Effector CD4-positive, alpha-beta T cell (primary cell): Measurements from ENCODE around the gene DNAJC6.
"Not testable (repeated sequence)": the region's sequence is repeated elsewhere in the genome, so short reads cannot be mapped to it uniquely, and the experiment has no call there.

Source experiments
- DNase-seq: peaks from one replicate; pipeline ENCODE4 v3.0.0-alpha.2; 2020

Gene DNAJC6

DNA sequence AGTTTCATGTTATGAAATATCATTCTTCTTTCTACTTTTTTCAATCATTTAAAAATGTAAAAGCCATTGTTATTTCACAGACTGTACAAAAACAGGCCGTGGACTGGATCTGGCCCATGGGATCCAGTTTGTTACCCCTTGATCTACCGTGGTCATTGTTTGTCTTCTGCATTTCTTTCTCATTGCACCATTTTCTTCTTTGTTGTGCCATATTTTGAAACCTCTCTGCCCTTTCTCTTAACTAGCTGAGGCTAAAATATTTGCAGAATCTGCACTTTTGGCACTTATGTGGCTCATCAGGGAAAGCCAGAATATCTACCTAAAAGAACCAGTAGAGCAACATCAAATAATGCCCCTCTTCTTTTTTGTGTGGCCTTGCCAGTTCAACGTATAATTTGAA, 50.5 kb downstream of the DNAJC6 start:
- no peak for DNase-seq

- no peak for DNase-seq
These were observed 51.3 kb downstream of the DNAJC6 start for GRCh38 chr1:65360648-65361047.

DNA sequence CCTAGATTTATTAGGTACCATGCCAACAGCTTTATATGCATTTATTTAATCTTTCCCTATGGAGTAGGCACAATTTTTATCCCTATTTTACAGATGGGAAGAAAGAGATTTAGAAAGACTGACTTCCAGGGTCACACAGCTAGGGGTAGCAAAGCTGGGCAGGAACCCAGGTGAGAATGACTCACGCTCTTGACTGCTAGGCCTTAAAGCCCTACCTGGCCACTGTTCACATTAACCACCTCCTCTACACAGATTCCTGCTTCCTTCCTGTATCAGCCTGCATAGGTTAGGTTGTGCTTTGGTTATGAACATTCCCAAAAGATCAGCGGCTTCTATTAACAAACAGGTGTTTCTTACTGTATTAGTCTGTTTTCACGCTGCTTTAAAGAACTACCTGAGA, 53.2 kb downstream of the DNAJC6 start:
- DNase-seq = no peak

- no peak for DNase-seq
These were observed 54.1 kb downstream of the DNAJC6 start for GRCh38 chr1:65363484-65363883.

GRCh38 chr1:65368403-65368802, 59.1 kb downstream of the DNAJC6 start:
- no peak for DNase-seq

DNA sequence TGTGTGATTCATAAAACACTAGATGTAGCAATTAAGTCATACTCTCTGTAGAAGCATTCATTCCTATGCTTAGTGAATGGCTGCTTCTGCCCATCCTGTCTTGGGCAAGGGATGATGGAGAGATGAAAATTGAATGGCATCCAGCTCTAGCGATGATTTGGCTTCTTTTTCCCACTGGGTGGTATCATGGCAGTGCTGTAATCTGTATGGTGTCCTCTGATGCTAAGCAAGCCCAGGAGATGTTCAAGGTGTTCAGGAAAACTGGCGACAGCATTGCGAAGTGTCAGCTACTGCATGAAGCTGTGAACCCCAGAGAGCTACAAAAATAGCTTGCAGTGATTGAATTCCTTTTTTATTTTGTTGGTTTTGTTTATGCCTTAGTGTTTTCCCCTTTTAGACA, 62.2 kb downstream of the DNAJC6 start:
- DNase-seq = no peak

DNA sequence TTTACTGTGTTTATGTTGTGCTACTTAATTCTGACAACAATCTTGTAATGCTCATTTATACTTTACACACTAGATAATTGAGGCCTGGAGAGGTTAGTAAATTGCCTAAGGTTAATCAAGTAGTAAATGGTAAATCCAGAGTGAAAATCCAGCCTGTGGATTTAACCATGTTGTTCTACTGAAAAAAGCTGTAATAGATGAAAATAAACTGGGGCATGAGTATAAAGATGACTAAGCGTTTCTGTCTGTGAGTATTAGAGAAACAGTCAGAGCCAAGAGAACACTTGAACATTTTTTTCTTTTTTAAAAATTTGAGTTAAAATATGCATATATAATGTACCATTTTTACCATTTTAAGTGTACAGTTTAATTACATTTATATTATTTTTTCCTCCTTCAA, 63.2 kb downstream of the DNAJC6 start:
- no peak for DNase-seq

GRCh38 chr1:65377496-65378246, 68.3 kb downstream of the DNAJC6 start:
- no peak for DNase-seq

DNA sequence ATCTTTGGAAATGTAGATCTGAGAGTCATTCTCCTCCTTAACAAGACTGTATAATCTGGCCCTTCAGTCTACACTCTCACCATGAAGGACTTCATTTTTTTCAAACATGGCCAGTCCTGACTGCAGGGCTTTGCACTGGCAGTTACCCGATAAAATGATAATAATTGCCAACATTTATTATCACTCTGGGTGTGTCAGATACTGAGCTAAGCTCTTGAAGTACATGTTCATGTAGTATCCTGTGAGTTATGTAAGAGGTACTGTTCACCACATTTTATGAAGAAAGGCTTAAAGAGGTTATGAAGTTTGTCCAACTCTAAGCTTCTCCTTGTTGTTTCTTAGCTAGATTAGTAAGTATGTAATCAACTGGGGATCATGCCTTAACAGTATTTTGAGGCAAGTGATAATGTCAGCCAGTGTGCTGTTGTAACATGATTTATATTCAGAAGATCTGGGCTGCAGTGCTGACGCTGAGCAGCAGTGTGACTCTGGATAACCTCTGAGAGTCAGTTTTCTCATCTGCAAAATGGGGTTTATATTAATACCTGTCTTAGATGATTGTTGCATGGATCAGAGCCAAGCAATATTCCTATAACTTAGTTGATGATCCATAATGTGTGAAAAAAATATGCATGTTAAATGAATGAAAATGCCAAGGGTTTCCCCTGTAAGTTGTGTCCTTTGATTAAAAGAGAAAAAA, 69.1 kb downstream of the DNAJC6 start:
- DNase-seq = no peak

DNA sequence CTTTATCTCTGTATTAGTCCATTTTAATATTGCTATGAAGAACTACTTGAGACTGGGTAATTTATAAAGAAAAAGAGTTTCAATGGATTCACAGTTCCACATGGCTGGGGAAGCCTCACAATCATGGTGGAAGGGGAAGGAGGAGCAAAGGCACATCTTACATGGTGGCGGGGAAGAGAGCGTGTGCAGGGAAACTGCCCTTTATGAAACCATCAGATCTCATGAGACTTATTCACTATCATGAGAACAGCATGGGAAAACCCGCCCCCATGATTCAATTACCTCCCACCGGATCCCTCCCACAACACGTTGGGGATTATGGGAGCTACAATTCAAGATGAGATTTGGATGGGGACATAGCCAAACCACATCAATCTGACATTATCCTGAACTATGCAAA, 75.1 kb downstream of the DNAJC6 start:
- DNase-seq = not testable (repeated sequence)

GRCh38 chr1:65386439-65386838, 77.1 kb downstream of the DNAJC6 start:
- DNase-seq = no peak

DNA sequence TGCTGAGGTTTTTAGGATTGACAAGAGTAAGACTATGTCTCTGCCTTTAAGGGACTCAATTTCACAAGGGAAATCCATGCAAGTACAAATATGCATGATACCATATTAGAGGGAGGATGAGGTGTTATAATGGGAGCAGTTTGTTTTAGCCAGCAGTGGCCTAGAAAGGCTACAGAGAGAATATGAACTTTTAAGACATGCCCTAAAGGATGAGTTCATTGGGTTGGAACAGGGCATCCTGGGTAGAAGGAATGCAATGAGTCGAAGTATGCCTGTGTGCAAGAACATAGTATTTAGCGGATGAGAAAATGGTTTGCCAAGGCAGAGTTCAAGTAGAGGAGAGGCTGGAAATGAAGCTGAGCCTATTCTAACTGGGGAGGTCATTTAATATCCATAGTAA, 78.5 kb downstream of the DNAJC6 start:
- DNase-seq = no peak

DNA sequence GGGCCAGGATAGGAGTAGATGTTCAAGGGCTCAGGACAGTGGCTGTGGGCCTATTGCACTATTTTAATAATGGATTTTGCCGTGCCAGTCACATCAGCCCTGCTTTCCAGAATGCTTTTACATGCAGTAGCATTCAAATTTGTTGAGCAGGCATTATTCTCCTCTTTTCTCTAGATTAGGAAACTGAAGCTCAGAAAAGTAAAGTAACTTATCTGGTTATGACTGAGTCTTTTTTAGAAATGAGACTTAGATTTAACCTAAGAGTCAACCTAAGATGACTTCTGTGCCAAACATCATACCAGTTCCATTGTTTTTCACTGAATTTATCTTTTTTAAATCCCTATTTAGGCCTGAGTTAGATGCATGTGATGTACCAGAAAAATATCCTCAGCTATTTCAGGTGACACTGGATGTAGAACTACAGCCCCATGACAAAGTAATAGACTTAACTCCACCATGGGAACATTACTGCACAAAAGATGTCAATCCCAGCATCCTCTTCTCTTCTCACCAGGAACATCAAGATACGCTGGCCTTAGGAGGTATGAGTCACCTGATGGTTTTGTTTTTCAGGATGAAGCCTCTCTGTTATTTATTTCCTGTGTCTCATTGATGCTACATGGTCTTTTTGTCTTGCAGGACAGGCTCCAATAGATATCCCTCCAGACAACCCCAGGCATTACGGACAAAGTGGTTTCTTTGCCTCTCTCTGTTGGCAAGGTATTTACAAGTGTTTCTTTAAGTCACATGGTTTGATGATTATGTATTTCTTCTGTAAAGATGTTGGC, 79.8 kb downstream of the DNAJC6 start:
- DNase-seq = no peak

DNA sequence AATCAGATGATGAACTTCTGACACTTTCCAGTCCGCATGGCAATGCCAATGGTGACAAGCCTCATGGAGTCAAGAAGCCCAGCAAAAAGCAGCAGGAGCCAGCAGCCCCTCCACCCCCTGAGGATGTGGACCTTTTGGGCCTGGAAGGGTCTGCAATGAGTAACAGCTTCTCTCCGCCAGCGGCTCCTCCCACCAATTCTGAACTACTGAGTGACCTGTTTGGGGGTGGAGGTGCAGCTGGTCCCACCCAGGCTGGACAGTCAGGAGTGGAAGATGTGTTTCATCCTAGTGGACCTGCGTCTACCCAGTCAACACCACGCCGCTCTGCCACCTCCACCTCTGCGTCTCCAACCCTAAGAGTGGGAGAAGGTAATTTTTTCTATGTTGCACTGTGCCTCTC, 83.2 kb downstream of the DNAJC6 start:
- DNase-seq = no peak

DNA sequence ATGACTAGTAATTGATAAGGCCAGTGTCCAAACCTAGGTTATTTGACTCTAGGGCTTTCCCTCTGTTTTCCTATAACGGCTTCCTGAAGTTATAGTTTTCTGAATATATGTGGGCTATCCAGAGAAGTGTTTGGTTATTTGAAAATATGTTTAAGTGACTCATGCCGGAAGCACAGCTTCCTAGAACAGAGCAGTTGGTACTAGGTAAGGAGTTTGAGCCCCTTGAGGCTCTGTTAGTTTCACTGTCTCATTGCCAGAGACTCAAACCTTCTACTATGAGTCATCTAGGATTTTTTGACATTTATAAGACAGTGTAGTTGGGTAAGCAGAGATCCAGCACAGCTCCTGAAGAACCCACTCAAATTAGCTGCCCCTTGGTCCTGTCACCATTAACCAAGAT, 84.0 kb downstream of the DNAJC6 start:
- no peak for DNase-seq

DNA sequence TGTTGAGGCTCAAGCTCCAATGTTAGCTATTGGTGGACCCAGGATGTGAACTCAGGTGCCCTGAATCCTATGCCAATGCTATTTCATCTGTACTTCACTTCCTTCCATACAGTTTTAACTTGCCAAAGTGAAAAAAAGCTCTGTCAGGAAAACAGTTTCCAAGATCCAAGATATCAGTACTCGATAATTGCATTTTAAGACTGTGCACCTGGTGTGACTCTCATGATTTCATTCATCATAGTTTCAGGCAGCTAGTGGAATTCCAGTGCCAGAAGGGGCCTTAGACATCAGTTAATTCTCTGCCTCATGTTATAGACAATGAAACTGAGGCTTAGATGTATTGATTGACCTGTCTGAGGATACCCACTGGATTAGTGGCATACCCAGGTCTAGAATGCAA, 84.6 kb downstream of the DNAJC6 start:
- no peak for DNase-seq

- no peak for DNase-seq
These were observed 86.7 kb downstream of the DNAJC6 start for GRCh38 chr1:65395887-65396612.

- DNase-seq = no peak
These were observed 88.7 kb downstream of the DNAJC6 start for GRCh38 chr1:65398083-65398482.

GRCh38 chr1:65399003-65399402, 89.7 kb downstream of the DNAJC6 start:
- DNase-seq = no peak

DNA sequence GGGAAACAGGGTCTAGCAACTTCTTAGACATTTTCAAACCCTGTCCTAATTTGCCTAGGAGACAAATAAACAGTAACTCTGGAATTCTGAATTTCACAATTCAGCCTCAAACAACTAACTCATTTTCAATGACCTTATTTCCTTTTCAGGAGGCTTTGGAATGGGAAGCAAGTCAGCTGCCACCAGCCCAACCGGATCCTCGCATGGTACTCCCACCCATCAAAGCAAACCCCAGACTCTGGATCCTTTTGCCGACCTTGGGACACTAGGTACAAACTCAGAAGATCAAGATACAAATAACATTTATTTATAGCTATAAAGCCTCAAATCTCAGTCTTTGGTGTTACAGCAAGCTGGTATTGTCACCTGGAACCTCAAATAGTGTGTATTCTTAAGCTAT, 92.3 kb downstream of the DNAJC6 start:
- DNase-seq = no peak

DNA sequence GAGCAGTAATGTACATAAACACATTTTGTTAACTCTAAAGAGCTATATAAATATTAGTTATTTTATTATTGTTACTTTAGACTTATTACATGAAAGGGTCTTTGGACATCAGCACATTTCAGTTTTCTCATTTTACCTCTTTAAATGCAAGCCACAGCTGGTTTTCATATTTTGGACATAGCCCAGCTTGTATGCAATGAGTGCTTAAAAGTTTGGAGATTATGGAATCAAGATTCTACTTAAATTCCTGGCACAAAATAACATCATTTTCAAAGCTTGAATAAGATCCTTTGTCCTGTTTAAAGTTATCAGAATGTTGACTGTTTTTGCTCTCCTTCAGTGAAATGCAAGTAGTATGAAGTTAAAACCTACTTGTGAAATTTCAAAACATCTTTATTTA, 95.6 kb downstream of the DNAJC6 start:
- no peak for DNase-seq

DNA sequence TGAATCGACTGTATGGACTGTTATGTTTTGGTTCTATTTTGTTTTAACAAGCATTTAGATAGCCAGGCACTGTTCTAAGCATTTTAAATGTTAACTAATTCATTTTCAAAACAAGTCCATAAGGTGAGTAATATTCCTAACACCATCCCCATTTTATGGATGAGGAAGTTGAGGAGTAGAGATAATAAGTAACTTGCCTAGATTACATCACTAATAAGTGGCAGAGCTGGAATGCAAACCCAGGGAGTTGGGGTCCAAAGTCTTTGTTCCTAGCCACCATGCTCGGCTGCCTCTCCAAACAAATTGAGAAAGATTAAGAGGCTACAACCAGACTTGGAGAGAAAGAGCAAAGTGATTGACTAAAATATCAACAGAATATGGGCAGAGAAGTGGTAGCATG, 98.5 kb downstream of the DNAJC6 start:
- no peak for DNase-seq

- DNase-seq = no peak
These were observed 100.0 kb downstream of the DNAJC6 start for GRCh38 chr1:65409314-65409713.
